ENCODE measurements around the gene STXBP5.

Gene STXBP5

DNA sequence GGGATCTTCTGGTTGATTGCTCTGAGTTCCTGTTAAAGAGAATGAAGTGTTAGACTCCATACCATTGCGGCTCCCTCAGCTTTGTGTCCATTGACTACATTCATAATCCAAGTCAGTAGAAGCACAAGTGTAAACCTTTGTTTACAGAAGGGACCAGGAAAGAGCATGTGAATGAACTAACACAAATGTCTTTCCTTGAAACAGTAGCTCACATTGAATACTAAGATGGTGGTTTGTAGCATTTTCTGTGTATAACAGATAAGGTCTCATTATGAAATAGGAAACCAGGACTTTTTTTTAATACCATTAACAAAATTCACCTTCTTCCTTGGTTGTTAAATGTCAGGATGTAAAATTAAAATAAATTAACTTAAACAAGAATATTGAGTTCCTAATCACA lies 8.4 kb downstream of the STXBP5 start:
- DNase-seq, result no peak

DNA sequence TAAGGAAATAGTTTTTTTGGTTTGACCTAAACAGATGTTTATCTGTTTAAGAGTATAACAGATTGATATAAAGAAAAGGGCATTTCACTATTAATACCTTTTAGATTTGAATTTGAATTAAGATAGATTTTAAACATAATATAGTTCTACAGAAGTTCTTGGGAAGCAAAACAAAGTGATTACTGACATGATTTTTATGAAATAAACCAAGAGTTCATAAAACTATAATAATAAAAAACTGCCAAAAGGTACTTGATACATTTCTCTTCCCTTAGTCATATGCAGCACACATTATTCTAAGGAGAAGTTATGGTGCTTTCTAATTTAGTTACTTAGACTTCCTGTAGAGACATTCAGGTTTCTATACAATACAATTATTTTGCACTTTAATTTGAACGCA lies 9.6 kb downstream of the STXBP5 start:
- no peak for DNase-seq

DNA sequence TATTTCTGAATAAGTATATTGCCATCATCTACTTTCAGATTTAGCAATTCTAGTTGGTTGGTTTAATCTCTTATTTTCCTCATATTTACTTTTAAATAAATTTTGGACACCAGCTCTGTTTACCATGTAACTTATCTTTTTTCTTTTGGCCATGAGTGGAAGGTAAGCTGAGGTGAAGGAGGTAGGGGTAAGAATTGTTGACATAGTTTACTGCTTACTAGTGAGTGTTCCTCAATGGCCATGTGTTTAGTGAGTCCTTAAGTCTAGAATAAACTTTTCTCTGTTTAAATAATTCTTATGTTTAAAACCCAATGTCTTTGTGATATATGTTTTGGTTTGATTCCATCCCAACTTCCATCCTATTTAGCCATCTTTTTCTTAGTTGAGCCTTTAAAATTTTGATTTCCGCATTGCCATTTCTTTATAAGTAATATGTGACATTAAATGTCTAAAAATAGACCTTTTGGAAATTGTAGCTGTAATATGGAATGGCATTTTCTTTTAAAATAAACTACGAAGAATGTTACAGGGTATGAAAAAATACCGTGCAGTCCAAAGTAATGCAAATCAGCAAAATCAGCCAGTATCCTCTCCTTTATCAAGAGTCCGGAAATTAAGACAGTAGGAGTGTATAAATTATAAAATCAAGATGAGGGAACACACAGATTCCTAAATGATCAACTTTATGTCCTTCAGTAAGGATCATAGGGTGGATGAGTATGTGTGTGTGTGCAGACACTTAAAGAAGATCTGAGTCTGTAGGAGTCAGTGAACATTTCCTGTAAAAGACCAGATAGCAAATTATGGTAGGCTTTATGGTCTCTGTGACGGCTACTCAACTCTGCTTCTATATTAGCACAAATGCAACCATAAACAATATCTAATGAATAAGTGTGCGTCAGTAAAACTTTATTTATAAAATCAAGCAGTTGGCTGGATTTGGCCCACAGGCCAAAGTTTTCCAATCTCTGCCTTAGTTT lies 10.3 kb downstream of the STXBP5 start:
- DNase-seq, result no peak

DNA sequence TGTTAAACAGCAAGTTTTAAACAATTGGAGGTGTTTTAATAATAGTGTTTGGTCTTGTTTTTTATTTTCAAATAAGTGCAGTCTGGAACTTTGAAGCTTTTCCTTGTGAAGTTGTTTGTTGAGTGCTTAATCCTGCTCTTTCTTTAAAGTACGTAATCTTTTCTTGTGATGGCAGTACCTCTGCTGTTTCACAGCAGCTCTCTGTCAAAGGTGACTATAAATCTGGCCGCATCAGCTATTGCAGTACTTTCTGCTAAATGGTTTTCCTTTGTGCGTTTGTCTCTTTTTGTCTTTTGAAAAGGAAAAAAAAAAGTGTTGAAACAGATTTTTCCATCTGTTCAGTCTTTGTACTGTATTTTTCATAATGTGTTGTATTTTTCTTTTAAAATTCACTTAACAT lies 12.7 kb downstream of the STXBP5 start:
- no peak for DNase-seq

DNA sequence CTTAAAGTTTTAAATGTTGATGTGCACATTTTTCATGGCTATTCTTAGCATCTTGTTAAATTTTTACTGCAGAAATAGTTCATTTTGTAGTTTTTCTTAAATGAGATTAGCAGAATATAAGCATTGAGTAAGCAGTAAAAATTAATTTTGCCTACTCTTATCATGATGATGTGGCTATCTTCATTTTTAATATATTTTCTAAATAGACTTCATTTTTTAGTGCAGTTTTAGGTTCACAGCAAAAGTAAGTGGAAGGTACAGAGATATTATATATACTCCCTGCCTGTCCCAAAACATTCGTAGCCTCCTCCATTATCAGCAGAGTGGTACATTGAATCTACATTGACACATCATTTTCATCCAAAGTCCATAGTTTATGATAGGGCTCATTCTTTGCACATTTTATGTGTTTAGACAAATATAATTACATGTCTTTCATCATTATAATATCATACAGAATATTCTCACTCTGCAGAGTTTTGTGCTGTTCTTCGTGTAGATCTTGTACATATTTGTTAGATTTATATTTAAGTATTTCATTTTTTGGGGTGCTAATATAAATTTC lies 13.7 kb downstream of the STXBP5 start:
- DNase-seq, result no peak

DNA sequence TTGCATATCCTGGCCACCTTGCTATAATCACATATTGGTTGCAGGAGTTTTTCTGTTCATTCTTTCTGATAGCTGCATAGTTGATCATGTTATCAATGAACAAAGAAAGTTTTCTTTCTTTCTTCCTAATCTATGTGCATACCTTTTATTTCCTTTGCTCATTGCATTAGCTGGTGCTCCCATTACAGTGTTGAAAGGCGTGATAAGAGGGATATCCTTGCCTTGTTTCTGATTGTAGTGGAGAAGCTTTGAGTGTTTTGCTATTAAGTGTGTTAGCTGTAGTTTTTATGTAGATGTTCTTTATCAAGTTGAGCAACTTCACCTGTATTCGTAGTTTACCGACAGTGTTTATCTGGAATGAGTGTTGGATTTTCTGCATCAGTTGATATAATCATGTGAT lies 14.6 kb downstream of the STXBP5 start:
- DNase-seq, result no peak

DNA sequence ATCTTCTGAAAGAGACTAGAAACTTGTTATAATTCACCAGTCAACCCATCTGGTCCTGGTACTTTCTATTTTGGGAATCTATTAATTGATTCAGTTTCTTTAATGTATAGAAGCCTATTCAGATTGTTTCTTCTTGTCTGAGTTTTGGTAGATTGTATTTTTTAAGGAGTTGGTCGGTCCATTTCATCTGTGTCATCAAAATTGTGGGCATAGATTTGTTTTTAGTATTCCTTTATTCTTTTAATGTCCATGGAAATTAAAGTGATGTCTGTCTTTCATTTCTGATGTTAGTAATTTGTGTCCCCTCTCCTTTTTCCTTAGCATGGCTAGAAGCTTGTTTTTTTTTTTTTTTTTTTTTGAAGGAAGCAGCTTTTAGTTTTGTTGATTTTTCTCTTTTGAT lies 15.2 kb downstream of the STXBP5 start:
- DNase-seq, result no peak

DNA sequence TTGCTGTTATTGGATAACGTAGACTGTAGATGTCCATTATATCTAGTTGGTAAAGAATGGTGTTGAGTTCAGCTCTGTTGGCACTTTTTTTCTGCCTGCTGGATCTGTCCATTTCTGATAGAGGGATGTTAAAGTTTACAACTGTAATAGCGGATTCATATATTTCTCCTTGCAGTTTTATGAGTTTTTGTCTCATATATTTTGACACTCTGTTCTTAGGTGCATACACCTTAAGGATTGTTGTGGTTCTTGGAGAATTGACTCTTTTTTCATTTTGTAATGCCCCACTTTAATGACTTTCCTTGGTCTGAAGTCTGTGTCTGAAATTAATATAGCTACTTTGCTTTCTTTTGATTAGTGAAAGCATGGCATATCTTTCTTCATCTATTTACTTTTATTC lies 16.1 kb downstream of the STXBP5 start:
- no peak for DNase-seq

DNA sequence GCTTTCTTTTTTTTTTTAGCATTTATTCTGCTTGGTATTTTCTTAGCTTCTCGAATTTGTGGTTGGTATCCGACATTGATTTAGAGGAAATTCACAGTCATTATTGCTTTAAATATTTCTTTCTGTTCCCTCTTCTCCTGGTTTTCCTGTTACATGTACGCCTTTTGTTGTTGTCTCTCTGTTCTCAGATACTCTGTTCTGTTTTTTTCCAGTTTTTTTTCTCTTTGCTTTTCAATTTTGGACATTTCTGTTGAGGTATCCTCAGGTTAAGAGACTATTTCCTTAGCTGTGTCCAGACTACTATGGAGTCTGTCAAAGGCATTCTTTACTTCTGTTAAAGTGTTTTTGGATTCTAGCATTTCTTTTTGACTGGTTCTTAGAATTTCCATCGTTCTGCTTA lies 17.5 kb downstream of the STXBP5 start:
- DNase-seq, result no peak

DNA sequence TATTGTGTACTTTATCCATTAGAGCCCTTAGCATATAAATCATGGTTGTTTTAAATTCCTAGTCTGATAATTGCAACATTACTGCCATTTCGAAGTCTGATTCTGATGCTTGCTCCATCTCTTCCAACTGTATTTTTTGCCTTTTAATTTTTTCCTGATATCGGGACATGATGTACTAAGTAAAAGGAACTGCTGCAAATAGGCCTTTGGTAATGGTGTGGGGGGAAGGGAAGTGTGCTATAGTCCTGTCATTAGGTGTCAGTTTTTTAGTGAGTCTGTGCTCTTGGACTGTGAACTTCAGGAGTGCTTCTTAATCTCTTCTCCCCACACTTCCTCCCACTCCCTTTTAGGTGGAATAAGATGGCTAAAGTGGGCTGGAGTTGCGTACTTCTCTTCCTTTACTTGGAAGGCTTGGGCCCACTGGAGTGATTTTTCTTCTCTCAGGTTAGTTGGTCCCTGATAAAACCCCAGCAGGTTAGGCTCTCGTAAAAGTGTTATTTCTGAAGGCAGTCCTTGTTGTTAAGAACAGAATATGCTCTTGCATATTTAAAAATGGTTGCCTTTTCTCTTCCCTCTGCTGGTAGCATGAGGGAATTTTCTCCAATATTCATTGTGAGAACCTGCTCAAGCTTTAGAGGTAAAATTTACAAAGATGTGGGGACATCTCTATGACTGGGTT lies 18.1 kb downstream of the STXBP5 start:
- DNase-seq, result no peak

DNA sequence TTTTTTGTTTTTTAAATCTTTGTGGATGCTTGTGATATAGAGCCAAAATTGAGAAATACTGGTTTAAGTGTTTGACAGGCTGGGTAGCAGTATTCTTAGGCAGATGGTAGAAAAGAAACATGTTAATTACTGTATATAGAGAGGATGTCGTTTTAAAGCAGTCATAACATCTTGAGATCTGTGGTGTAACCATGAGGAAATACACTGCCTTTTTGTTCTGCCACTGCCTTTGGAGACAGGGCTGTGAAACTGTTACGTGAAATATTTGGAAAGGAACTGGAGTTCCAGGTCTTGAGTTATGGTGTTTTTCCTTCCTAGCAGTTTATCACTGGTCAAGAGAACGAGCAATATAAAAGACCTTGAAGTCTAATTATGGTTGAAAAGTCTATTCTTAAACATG lies 19.5 kb downstream of the STXBP5 start:
- no peak for DNase-seq

DNA sequence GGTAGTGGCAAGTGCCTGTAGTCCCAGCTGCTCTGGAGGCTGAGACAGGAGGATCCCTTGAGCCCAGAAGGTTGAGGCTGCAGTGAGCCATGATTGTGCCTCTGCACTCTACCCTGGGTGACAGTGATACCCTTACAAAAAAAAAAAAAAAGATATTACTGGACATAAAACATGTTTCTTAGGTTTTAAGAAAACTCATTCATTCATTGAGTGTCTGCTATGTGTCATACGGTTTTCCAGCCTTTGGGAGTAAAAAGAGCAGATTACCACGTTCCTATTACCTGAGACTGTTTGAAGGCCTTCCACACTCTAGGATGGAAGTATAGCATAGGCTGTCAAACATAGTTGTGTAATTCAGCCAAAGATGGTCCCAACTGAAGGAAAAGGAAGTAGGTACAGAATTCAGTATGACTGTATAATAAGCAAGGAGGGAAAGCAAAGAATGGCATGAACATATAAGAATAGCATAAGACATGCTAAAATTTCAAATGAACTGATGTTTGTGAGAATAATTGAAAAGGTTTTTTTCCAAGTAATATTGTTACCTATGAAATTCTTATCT lies 22.0 kb downstream of the STXBP5 start:
- no peak for DNase-seq

DNA sequence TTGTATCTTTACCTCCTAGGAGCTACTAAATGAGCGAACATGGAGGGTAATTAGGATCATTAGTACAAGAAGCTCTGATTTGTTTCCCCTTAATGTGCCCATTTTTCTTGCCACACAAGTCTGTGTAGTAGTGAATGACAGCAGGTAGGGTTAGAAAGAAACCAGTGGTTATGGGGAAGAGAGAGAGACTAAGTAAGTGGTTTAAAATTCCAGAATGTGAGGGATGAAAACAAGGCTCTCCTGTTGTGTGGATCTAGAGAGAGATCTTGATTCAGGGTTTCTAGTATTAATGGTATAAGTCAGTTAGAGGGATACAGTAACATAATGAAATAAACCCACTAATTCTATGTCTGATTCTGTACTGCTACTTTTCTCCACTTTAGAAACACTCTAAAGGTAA lies 22.7 kb downstream of the STXBP5 start:
- no peak for DNase-seq

DNA sequence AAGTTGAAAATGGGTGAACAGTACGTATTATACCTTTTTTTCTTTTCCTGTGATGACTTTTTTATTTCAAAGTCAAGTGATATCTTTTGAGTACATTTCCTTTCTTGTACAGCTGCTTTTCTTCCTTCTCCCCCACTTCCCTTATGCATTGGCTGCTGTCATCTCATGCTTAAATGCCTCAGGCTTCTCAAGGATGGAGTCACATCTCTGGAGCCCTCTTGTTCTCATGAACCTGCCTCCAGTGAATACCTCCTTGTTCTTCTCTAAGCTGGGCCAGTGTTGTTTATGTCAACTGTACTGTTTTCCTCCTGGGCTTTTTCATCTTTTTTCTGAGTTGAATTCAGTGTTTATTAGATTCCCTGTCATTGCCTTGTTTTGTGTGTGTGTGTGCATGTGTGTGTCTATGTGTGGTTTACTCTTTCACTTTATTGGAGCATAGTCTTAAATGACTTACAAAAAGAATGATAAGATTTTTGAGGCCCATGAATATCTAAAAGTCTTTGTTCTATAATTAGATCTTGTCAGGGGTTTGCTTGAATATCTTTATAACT lies 23.6 kb downstream of the STXBP5 start:
- DNase-seq, result no peak

DNA sequence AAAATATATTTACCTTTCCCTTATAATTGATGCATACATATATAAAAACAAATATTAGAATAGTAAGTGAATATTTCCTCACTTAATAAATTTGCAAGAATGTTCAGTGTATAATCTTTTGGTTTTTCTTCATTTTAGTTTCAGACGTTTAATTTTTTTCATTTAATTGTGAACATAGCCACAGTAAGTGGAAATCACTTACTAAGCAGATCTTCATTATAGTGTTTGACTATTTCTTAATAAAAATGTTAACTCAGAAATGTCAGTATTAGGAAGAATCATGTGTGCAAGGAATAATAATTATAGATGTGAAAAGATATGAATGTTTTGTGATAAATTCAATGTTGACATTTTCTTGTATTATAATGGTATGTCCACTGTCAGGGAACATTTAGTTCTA lies 27.4 kb downstream of the STXBP5 start:
- no peak for DNase-seq

DNA sequence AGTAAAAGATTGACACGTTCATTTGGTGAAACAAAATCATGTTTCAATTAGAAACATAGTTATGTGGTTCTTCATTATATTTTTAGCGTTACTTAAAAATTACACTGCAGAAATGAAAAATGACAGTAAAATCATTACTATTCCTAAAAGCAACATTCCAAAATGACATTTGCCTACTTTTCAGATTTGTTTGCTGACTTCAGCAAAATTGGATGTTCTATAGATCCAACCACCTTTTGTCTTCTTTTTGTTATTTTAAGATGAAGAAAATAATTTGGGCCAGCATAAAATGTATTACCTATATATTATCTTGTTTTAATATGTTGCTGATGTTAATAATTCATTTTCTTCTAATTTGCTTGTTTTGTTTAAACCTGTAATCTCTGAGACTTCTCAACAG lies 30.5 kb downstream of the STXBP5 start:
- no peak for DNase-seq

DNA sequence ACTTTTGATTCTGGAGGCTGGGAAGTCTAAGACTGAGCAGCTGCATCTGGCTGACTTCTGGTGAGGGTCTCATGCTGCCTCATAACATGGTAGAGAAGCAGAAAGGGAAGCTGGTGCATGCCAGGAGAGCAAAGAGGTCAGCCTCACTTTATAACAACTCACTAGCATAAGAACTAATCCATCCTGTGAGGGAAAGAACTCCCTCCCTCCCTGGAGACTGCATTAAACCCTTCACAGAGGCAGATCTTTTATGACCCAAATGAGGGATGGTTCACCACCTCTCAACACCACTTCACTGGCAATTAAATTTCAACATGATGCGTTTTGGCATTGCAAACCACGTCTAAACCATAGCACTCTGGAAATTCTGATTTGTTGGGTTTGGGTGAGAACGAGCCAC lies 33.9 kb downstream of the STXBP5 start:
- no peak for DNase-seq

DNA sequence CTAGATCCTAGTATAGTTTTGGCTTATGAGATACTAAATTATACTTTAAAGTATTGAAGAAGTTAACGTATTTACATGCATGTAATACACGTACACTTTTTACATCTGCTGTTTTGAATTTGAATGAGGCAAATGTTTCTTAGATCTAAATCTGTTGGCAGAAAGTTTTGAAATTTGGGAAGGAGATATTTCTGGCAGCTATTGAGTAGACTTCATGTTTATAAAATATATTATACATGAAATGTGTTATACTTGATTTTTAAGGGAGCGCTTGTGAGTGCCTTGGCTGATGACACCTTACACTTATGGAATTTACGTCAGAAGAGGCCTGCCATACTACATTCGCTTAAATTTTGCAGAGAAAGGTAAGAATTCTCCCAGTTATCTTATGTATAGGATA lies 34.7 kb downstream of the STXBP5 start:
- DNase-seq, result no peak

DNA sequence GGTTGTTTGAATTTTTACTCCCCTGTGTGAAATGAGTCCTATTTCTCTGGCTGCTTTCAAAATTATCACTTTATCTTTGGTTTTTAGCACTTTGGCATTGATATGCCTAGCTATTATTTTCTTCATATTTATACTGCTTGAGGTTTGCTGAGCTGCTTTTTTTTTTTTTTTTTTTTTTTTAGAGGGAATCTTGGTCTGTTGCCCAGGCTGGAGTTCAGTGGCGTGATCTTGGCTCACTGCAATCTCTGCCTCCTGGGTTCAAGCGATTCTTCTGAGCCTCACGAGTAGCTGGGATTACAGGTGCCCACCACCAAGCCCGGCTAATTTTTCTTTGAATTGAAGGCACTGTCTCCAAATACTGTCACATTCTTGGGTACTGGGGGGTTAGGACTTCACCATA lies 40.6 kb downstream of the STXBP5 start:
- no peak for DNase-seq

DNA sequence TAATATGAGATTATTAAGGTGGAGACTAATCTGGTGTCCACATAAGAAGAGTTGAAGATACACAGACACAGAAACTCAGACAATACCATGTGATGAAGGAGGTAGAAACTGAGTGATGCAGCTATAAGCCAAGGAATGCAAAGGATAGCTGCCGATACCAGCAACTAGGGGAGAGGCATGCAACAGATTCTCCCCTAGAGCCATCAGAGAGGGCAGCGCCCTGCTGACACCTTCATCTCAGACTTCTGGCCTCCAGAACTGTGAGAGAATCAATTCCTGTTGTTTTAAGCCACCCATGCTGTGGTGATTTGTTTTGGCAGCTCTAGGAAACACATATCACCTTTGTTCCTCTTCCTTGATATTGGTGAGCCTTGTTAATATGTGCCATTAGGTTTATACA lies 41.5 kb downstream of the STXBP5 start:
- DNase-seq, result no peak

DNA sequence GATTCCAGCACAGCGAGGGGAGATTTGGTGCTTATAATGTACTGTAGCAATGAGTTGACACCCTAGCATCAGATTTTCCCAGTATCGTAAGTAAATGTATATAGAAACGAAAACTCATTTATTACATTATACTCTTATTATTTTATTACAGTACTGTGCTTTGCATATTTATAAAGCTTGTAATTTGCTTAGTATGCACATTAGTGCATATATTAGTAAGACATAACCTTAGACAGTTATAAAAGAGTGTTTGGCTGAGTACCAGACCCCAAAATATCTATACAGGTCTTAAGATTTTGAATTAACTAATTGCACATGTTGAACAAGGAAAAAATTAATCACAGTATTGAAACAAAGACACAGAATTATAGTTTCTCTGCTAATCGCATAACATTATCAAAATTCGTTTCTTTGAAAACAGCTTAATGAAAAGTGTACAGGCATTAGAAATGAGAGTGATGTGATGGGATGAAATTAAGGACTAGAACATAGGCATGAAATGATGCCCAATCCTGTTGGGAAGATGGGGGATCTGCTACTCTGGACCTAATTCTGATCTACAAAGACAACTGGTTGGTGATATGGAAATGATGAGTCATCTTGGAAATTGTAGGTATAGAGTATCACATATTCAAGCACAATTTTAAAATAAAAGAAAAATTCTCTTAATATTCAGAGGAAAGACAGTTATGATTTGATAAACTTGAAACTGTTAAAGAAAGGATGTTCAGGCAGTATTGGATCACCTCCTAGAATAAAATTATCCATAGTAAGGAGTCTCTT lies 42.8 kb downstream of the STXBP5 start:
- no peak for DNase-seq

DNA sequence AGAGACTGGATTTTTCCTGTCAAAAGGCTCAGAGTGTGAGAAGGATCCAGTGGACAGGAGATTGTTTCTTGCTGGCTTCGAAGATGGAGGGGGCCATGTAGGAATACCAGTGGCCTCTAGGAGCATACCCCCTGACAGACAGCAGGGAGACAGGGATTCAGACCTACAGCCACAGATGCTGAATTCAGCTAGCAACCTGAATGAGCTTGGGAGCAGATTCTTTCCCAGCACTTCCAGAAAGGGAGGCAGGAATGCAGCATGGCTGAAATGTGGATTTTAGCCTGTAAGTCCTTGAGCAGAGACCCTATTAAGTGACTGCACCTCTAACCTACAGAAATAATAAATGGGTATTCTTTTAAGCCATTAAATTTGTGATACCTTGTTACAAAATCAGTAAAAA lies 44.6 kb downstream of the STXBP5 start:
- DNase-seq, result no peak

DNA sequence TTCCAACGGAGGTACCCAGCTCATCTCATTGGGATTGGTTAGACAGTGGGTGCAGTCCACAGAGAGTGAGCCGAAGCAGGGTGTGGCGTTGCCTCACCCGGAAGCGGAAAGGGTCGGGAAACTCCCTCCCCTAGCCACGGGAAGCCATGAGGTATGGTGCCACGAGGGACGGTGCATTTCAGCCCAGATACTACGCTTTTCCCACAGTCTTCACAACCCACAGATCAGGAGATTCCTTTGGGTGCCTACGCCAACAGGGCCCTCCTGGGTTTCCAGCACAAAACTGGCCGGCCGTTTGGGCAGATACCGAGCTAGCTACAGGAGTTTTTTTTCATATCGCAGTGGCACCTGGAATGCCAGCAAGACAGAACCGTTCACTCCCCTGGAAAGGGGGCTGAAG lies 46.9 kb downstream of the STXBP5 start:
- DNase-seq, result no peak

All from activated CD4-positive, alpha-beta T cell treated with anti-CD3 and anti-CD28 coated beads for 1 hour (primary cell).